H1 (cell line): ENCODE measurements around the gene ACTBL2. TPM values are rescaled to one million over a fixed set of nuclear protein-coding genes. Genes with fewer than 3 reads are reported as not detected.

ENCODE experiments used
- CTCF ChIA-PET: fragments of 300-600 bp; sonication (Branson Sonifier 250); formaldehyde crosslinking; loops from one replicate; lab custom pipeline; 2021; ENCODE audit not compliant: partially characterized antibody; lab: Charles Lee
- POLR2A ChIA-PET: fragments of 300-600 bp; sonication (Branson Sonifier 250); formaldehyde crosslinking; loops from one replicate; lab custom pipeline; 2021; ENCODE audit warnings: inconsistent platforms; ENCODE audit not compliant: partially characterized antibody; lab: Charles Lee
- DNase-seq, 2 experiments: peaks; one replicate each; pipeline versions ENCODE4 v3.0.0 to v3.0.0-alpha.2; 2010 to 2022; ENCODE audit warnings: low spot score in 2 of 2, low read depth in 1 of 2, mixed read lengths in 1 of 2
- FAIRE-seq: peaks from 2 replicates; lab custom pipeline; 2011; peaks lifted over from hg19 to GRCh38; lab: Jason Lieb, UNC
- H2AFZ ChIP-seq: 2 replicates; pipeline ENCODE4 v1.8.1; 2012; ENCODE audit warnings: low read length, inconsistent platforms
- H2AK5ac ChIP-seq: 2 replicates; pipeline ENCODE4 v1.6.1; 2013; ENCODE audit warnings: low read depth, low read length
- H2BK120ac ChIP-seq: replicated peaks from 2 replicates; pipeline ENCODE3; 2013; ENCODE audit warnings: low read depth, low read length, inconsistent platforms
- H2BK12ac ChIP-seq: 2 replicates; pipeline ENCODE4 v1.6.1; 2013; ENCODE audit warnings: low read depth, low read length
- H2BK15ac ChIP-seq: 2 replicates; pipeline ENCODE4 v1.6.1; 2013; ENCODE audit warnings: low read length
- H2BK20ac ChIP-seq: 2 replicates; pipeline ENCODE4 v1.6.1; 2013; ENCODE audit warnings: low read length
- H2BK5ac ChIP-seq: 2 replicates; pipeline ENCODE4 v1.6.1; 2013; ENCODE audit warnings: low read depth, low read length
- H3K14ac ChIP-seq: 2 replicates; pipeline ENCODE4 v1.6.1; 2013; ENCODE audit warnings: inconsistent platforms; ENCODE audit not compliant: insufficient read length
- H3K18ac ChIP-seq: 2 replicates; pipeline ENCODE4 v1.6.1; 2013; ENCODE audit warnings: low read length; ENCODE audit errors: extremely low read depth
- H3K23ac ChIP-seq: 2 replicates; pipeline ENCODE4 v1.6.1; 2013; ENCODE audit warnings: inconsistent platforms; ENCODE audit not compliant: insufficient read length
- H3K23me2 ChIP-seq: 2 replicates; pipeline ENCODE4 v1.6.1; 2013; ENCODE audit warnings: low read depth, low read length
- H3K27ac ChIP-seq: 2 replicates; pipeline ENCODE4 v1.6.1; 2011; ENCODE audit warnings: low read depth, low read length, inconsistent platforms
- H3K27me3 ChIP-seq, 4 experiments: replicated peaks in 1 of 4; 1 replicate in 1 of 4; 2 replicates in 3 of 4; pipeline versions ENCODE4 v1.6.1 to v1.8.1; 2011 to 2013; ENCODE audit warnings: low read length in 3 of 4, mild to moderate bottlenecking in 3 of 4, inconsistent platforms in 2 of 4, mixed read lengths in 2 of 4, moderate library complexity in 1 of 4; ENCODE audit not compliant: control insufficient read depth in 3 of 4, insufficient read depth in 3 of 4; ENCODE audit errors: extremely low read depth in 1 of 4
- H3K36me3 ChIP-seq, 4 experiments: 2 replicates each; pipeline versions ENCODE4 v1.6.1 to v1.8.1; 2011 to 2013; ENCODE audit warnings: mild to moderate bottlenecking in 4 of 4, low read length in 3 of 4, moderate library complexity in 2 of 4, control low read depth in 1 of 4, inconsistent platforms in 1 of 4; ENCODE audit not compliant: insufficient read depth in 4 of 4, control insufficient read depth in 2 of 4
- H3K4ac ChIP-seq: replicated peaks from 2 replicates; pipeline ENCODE3; 2013; ENCODE audit warnings: low read length, low read depth, mixed read lengths, inconsistent platforms; ENCODE audit not compliant: insufficient read length
- H3K4me1 ChIP-seq, 4 experiments: replicated peaks in 1 of 4; 1 replicate in 1 of 4; 2 replicates in 3 of 4; pipeline versions ENCODE4 v1.6.1 to v1.8.1; 2011 to 2013; ENCODE audit warnings: low read length in 3 of 4, inconsistent platforms in 2 of 4, mixed read lengths in 1 of 4; ENCODE audit not compliant: insufficient read depth in 4 of 4, control insufficient read depth in 3 of 4
- H3K4me2 ChIP-seq, 2 experiments: 2 replicates each; pipeline versions ENCODE4 v1.6.1 to v1.8.1; 2011 to 2013; ENCODE audit warnings: low read depth in 2 of 2, low read length in 2 of 2, control low read depth in 1 of 2, inconsistent platforms in 1 of 2, mild to moderate bottlenecking in 1 of 2; ENCODE audit not compliant: insufficient read depth in 1 of 2
- H3K4me3 ChIP-seq, 4 experiments: fragments of 200-600, 300-600 bp in 1 of 4; sonication (generic), shearing (Covaris generic), sonication (Bioruptor Twin) in 1 of 4; 2 replicates each; pipeline versions ENCODE4 v1.5.1 to v1.8.1; 2011 to 2016; ENCODE audit warnings: low read length in 4 of 4, low read depth in 3 of 4, control low read depth in 2 of 4, inconsistent platforms in 2 of 4, mild to moderate bottlenecking in 2 of 4, mixed read lengths in 1 of 4, moderate library complexity in 1 of 4; ENCODE audit not compliant: insufficient read depth in 2 of 4; ENCODE audit errors: extremely low read depth in 1 of 4
- H3K56ac ChIP-seq: replicated peaks from 2 replicates; pipeline ENCODE3; 2013; ENCODE audit warnings: low read depth, mild to moderate bottlenecking, mixed read lengths, low read length, inconsistent platforms; ENCODE audit not compliant: insufficient read length
- H3K79me1 ChIP-seq: 2 replicates; pipeline ENCODE4 v1.6.1; 2013; ENCODE audit warnings: low read depth, low read length, control low read depth
- H3K79me2 ChIP-seq, 2 experiments: 2 replicates each; pipeline versions ENCODE4 v1.6.1 to v1.8.1; 2012 to 2013; ENCODE audit warnings: low read length in 2 of 2, mild to moderate bottlenecking in 2 of 2, inconsistent platforms in 1 of 2; ENCODE audit not compliant: insufficient read depth in 2 of 2, control insufficient read depth in 1 of 2
- H3K9ac ChIP-seq, 4 experiments: replicated peaks in 1 of 4; 1 replicate in 1 of 4; 2 replicates in 3 of 4; pipeline versions ENCODE4 v1.6.1 to v1.8.1; 2011 to 2013; ENCODE audit warnings: low read depth in 3 of 4, low read length in 3 of 4, control low read depth in 2 of 4, mild to moderate bottlenecking in 2 of 4, moderate library complexity in 2 of 4, inconsistent platforms in 1 of 4; ENCODE audit errors: extremely low read depth in 1 of 4
- H3K9me3 ChIP-seq, 2 experiments: 2 replicates each; pipeline versions ENCODE4 v1.6.1 to v1.8.1; 2012 to 2013; ENCODE audit warnings: mild to moderate bottlenecking in 2 of 2, moderate library complexity in 2 of 2, control low read depth in 1 of 2, inconsistent platforms in 1 of 2, low read depth in 1 of 2, low read length in 1 of 2, mixed read lengths in 1 of 2; ENCODE audit not compliant: insufficient read depth in 2 of 2
- H4K20me1 ChIP-seq, 2 experiments: replicated peaks in 1 of 2; 2 replicates each; pipeline versions ENCODE3 to v1.8.1; 2011 to 2013; ENCODE audit warnings: inconsistent platforms in 2 of 2, low read length in 2 of 2, mild to moderate bottlenecking in 1 of 2; ENCODE audit not compliant: insufficient read depth in 2 of 2, control insufficient read depth in 1 of 2
- H4K5ac ChIP-seq: 2 replicates; pipeline ENCODE4 v1.6.1; 2013; ENCODE audit warnings: low read length, low read depth, mixed read lengths, inconsistent platforms; ENCODE audit not compliant: insufficient read length
- H4K8ac ChIP-seq: 2 replicates; pipeline ENCODE4 v1.8.0; 2013; ENCODE audit warnings: mild to moderate bottlenecking, moderate library complexity, low read length, inconsistent platforms; ENCODE audit not compliant: insufficient read depth; ENCODE audit errors: extremely low read depth
- H4K91ac ChIP-seq: replicated peaks from 2 replicates; pipeline ENCODE3; 2013; ENCODE audit warnings: low read length, mixed read lengths, inconsistent platforms; ENCODE audit not compliant: insufficient read length
- ATF2 ChIP-seq: IDR thresholded peaks from 2 replicates; pipeline ENCODE4 v1.6.1; 2012; ENCODE audit warnings: low read length, inconsistent platforms
- BCL11A ChIP-seq, 2 experiments: IDR thresholded peaks; one replicate each; pipeline ENCODE4 v1.6.1; 2011; ENCODE audit warnings: low read depth in 2 of 2, low read length in 2 of 2, mild to moderate bottlenecking in 2 of 2
- BRCA1 ChIP-seq: IDR thresholded peaks from 2 replicates; pipeline ENCODE4 v1.6.1; 2012; ENCODE audit warnings: low read depth, low read length, improper control_type of control experiment
- HDAC6 ChIP-seq: IDR thresholded peaks from one replicate; pipeline ENCODE4 v1.7.1; 2012; ENCODE audit warnings: low read depth, mild to moderate bottlenecking, inconsistent platforms, low read length, moderate library complexity
- KDM4A ChIP-seq: IDR thresholded peaks from one replicate; pipeline ENCODE4 v1.7.1; 2012; ENCODE audit warnings: low read depth, mild to moderate bottlenecking, moderate library complexity, low read length, inconsistent platforms; ENCODE audit not compliant: severe bottlenecking
- RFX5 ChIP-seq: IDR thresholded peaks from 2 replicates; pipeline ENCODE4 v1.6.1; 2011; ENCODE audit warnings: low read depth, low read length, improper control_type of control experiment, borderline replicate concordance
- SP2 ChIP-seq: IDR thresholded peaks from 2 replicates; pipeline ENCODE4 v1.6.1; 2012; ENCODE audit warnings: mild to moderate bottlenecking, low read length, inconsistent platforms
- SUZ12 ChIP-seq: fragments of 200-600 bp; sonication (generic); IDR thresholded peaks from 2 replicates; pipeline ENCODE4 v1.6.1; 2012; ENCODE audit warnings: mild to moderate bottlenecking, inconsistent platforms, low read length, moderate library complexity, mixed read lengths
- TAF1 ChIP-seq: IDR thresholded peaks from 2 replicates; pipeline ENCODE4 v1.6.1; 2011; ENCODE audit warnings: mild to moderate bottlenecking, low read depth, low read length
- WGBS, 2 experiments: shearing (Covaris generic) in 1 of 2; methylation state at CpG; one replicate each; pipeline versions ENCODE4 v1.1.6 to v1.1.7; 2013 to 2015; ENCODE audit warnings: low lambda C conversion rate in 2 of 2, mixed read lengths in 2 of 2, inconsistent platforms in 1 of 2, low coverage in 1 of 2, missing lambda C conversion rate in 1 of 2; ENCODE audit not compliant: insufficient replicate concordance in 2 of 2, insufficient coverage in 1 of 2, insufficient read length in 1 of 2; ENCODE audit errors: extremely low coverage in 1 of 2, missing lambda C conversion rate in 1 of 2; 5-methylcytosine and 5-hydroxymethylcytosine counted together
- polyA plus RNA-seq, 7 experiments: library from polyadenylated mRNA; depleted of rRNA in 3 of 7; stranded (reverse) in 5 of 7; unstranded in 2 of 7; fragments of >200 nt in 5 of 7; fragments of 200-250 nt in 2 of 7; gene quantifications; 1 replicate in 5 of 7; 2 replicates in 1 of 7; 4 replicates in 1 of 7; pipeline versions ENCODE4 v1.2.1 to v1.2.3, GENCODE V29; 2011 to 2013; ENCODE audit warnings: missing spikeins in 2 of 7, mixed read lengths in 2 of 7
- total RNA-seq: library from RNA; stranded (reverse); fragmentation: NEBNext Ultra II Directional; extraction: Animal tissue kit (Norgen Biotek cat#: 25700); gene quantifications from 2 replicates; pipeline ENCODE4 v1.2.1, GENCODE V29; 2021
- TF ChIP-seq, protein P1 (sequence below): IDR thresholded peaks from 2 replicates; pipeline ENCODE4 v1.6.1; 2012; ENCODE audit warnings: inconsistent platforms

ACTBL2 gene
- total and polyA plus RNA-seq, 2 of the 8 experiments (the other 6 are each of a cell fraction or from before 2014, with no cell fraction given): not detected

DNA sequence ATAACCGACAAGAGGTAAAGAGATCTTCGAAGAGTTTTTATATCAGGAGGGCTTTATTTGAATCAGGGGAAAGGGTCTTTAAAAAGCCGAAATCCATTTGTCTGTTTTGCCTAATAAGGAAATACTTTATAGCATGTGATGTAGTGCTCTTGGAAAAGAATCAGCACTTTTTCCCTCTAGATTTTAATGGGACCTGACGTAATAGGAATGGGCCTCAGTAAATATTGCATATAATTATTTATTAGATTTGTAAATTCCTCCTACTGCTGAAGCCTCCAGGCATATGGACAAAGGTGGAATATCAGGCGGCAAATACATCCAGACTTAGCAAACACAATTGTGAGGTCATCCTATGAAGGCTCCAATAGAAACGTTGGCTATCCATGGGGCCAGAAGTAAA lies 50.9 kb downstream of the ACTBL2 start:
- CTCF ChIA-PET: interaction anchor here (0.6 to 1.1 kb wide), 4 partner anchors 31 to 134 kb away, joined by 3 to 4 read pairs (median 3); no protein-coding TSS in a partner anchor
- no peaks in the 10 kb centered on the region for H4K20me1 ChIP-seq
- no peak overlapping the region for H2BK15ac ChIP-seq
- H3K56ac ChIP-seq: no peak overlapping the region
- no peak overlapping the region for H4K8ac ChIP-seq
- no peak overlapping the region for H3K9ac ChIP-seq
- no peak for DNase-seq
- H2BK20ac ChIP-seq: no peak overlapping the region
- H2BK120ac ChIP-seq: no peak overlapping the region
- no peak overlapping the region for H3K4me3 ChIP-seq
- no peak overlapping the region for H3K18ac ChIP-seq
- no peak overlapping the region for H2BK12ac ChIP-seq
- H3K79me1 ChIP-seq: no peaks in the 10 kb centered on the region
- H3K4ac ChIP-seq: no peak overlapping the region
- H3K23ac ChIP-seq: no peak overlapping the region
- no peak overlapping the region for H4K5ac ChIP-seq
- no peaks in the 10 kb centered on the region for H3K4me1 ChIP-seq
- no peak overlapping the region for H2BK5ac ChIP-seq
- H3K14ac ChIP-seq: no peak overlapping the region
- WGBS, 2 experiments: 78% methylated on average over 6 of the region's 6 CpGs; no CpG with 5 or more reads in 1 of the 2 experiments
- POLR2A ChIA-PET: no interaction called here
- FAIRE-seq: no peak
- H3K27ac ChIP-seq: no peak overlapping the region
- no peaks in the 10 kb centered on the region for H3K23me2 ChIP-seq
- H2AFZ ChIP-seq: no peak overlapping the region
- no peaks in the 10 kb centered on the region for H3K79me2 ChIP-seq
- no peaks in the 10 kb centered on the region for H3K36me3 ChIP-seq
- H3K27me3 ChIP-seq: no peaks in the 10 kb centered on the region
- H4K91ac ChIP-seq: no peak overlapping the region
- no peak overlapping the region for H3K4me2 ChIP-seq
- H2AK5ac ChIP-seq: no peak overlapping the region
- no peaks in the 10 kb centered on the region for H3K9me3 ChIP-seq
- no peak for TF ChIP-seq BRCA1
- TF ChIP-seq BCL11A (IDR thresholded peaks at IDR 0.05; ENCODE audit: low read depth in 2 of 2, low read length in 2 of 2): no peak
- no peak for TF ChIP-seq SP2
- TF ChIP-seq HDAC6: no peak
- TF ChIP-seq SUZ12: no peak
- TF ChIP-seq ATF2: no peak
- TF ChIP-seq RFX5: no peak
- no peak for TF ChIP-seq KDM4A
- TF ChIP-seq TAF1: no peak
- TF ChIP-seq, protein P1, sequence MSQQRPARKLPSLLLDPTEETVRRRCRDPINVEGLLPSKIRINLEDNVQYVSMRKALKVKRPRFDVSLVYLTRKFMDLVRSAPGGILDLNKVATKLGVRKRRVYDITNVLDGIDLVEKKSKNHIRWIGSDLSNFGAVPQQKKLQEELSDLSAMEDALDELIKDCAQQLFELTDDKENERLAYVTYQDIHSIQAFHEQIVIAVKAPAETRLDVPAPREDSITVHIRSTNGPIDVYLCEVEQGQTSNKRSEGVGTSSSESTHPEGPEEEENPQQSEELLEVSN: no peak
